ENCODE measurements around the gene TTC13. TPM values are rescaled to one million over a fixed set of nuclear protein-coding genes. Genes with fewer than 3 reads are reported as not detected.
"Not testable (repeated sequence)": the region's sequence is repeated elsewhere in the genome, so short reads cannot be mapped to it uniquely, and the experiment has no call there.

Gene TTC13
- total RNA-seq, 4 donors from 2014 or later, result 7.4 to 47.0 (median 14.9) TPM

GRCh38 chr1:230992100-230992774 lies 13.6 kb upstream of the TTC13 start:
- ATAC-seq (ENCODE audit: low FRiP score) (no peak), DNase-seq (ENCODE audit: low spot score) (no peak)
- TF ChIP-seq, protein P1, sequence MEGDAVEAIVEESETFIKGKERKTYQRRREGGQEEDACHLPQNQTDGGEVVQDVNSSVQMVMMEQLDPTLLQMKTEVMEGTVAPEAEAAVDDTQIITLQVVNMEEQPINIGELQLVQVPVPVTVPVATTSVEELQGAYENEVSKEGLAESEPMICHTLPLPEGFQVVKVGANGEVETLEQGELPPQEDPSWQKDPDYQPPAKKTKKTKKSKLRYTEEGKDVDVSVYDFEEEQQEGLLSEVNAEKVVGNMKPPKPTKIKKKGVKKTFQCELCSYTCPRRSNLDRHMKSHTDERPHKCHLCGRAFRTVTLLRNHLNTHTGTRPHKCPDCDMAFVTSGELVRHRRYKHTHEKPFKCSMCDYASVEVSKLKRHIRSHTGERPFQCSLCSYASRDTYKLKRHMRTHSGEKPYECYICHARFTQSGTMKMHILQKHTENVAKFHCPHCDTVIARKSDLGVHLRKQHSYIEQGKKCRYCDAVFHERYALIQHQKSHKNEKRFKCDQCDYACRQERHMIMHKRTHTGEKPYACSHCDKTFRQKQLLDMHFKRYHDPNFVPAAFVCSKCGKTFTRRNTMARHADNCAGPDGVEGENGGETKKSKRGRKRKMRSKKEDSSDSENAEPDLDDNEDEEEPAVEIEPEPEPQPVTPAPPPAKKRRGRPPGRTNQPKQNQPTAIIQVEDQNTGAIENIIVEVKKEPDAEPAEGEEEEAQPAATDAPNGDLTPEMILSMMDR (IDR thresholded peaks at IDR 0.05), result no peak

DNA sequence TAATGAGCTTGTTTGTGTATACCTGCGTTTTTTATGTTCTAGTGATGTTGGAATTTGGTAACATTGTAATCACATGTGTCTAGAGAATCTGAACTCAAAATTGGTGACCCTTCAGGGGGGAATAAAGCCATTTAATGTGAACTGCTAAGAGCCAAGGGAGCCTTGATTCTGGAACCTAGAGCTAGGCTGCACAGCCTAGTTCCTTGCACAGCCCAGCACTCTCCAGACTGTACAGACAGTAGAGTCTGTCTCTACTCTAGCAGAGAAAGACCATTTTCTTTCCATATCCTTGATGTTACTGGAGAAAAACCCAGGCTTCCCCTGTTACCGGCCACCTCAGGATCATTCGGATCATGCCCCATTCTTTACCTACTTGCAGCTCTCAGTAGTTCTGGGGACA lies 8.8 kb upstream of the TTC13 start:
- no peak for DNase-seq (ENCODE audit: low spot score)
- ATAC-seq (ENCODE audit: low FRiP score), result no peak
- TF ChIP-seq, protein P1 (IDR thresholded peaks at IDR 0.05), result no peak

DNA sequence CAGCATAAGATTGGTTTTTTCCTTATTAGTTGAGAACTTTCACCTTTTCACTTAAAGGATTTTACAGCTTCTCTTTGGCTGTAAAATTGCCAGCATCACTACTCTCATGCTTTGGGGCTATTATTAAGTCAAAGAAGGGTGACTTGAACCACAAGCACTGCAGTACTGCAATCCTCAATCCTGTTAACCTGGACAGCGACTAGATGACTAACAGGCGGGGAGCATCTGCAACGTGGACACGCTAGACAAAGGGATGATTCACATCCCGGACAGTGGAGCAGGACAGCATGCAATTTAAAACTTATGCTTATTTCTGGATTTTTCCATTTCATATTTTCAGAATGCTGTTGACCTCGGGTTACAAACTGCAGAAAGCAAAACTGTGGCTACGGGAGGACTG lies 8.3 kb upstream of the TTC13 start:
- TF ChIP-seq, protein P1 (IDR thresholded peaks at IDR 0.05), result no peak
- ATAC-seq (ENCODE audit: low FRiP score) (no peak), DNase-seq (ENCODE audit: low spot score) (no peak)

GRCh38 chr1:230985711-230986110 lies 7.0 kb upstream of the TTC13 start:
- TF ChIP-seq, protein P1 (IDR thresholded peaks at IDR 0.05), result no peak
- ATAC-seq (ENCODE audit: low FRiP score) (no peak), DNase-seq (ENCODE audit: low spot score) (no peak)

DNA sequence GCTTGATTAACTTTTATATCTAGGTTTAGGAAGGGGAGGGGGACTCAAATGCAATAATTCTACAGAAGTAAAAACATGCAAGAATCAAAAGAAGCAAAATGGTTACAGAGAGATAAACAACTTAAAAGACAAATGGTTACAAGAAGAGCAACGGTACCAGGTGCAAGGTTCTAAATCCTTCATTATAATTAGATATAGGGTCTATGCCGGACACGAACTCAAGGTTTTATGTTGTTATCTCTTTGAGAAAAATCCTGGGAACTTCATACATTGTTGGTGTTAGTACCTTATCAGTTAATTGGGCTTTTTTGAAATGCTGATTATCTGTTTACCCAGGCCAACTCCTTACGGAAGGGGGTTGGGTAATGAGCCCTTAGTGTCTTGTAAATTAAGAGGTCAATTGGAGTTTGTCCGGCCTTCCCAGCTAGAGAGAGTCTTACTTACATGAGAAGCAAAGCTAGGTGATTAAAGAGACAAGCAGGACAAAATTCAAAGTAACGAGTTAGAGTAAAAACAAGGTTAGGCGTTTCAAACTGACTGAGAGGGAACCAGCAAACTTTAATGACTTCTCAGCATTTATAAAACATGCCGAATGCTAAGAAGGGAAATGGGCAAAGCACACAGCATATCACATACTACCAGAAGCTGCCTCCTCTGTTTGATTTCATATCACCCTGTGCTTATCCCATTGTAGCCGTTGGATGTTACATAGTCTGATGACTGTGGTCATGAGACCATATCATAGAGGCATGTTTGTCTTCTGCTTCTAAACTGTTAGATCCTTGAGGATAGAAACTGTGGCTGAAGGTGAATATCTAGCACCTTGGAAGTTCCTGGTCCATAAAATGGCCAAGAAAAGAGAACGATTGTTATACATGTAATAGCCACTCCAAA lies 6.2 kb upstream of the TTC13 start:
- ATAC-seq (ENCODE audit: low FRiP score); DNase-seq (ENCODE audit: low spot score): not testable (repeated sequence)

GRCh38 chr1:230983811-230984210 lies 5.2 kb upstream of the TTC13 start:
- TF ChIP-seq, protein P1 (IDR thresholded peaks at IDR 0.05), result no peak
- DNase-seq (ENCODE audit: low spot score) (no peak), ATAC-seq (ENCODE audit: low FRiP score) (no peak)

GRCh38 chr1:230982696-230983095 lies 4.0 kb upstream of the TTC13 start:
- TF ChIP-seq, protein P1 (IDR thresholded peaks at IDR 0.05), result no peak
- DNase-seq (ENCODE audit: low spot score) (no peak), ATAC-seq (ENCODE audit: low FRiP score) (no peak)
